ENCODE results near the gene RRAGC. TPM values are rescaled to one million over a fixed set of nuclear protein-coding genes. Genes with fewer than 3 reads are reported as not detected.

RRAGC gene
- total RNA-seq, 1 donor: 44.4 TPM

DNA sequence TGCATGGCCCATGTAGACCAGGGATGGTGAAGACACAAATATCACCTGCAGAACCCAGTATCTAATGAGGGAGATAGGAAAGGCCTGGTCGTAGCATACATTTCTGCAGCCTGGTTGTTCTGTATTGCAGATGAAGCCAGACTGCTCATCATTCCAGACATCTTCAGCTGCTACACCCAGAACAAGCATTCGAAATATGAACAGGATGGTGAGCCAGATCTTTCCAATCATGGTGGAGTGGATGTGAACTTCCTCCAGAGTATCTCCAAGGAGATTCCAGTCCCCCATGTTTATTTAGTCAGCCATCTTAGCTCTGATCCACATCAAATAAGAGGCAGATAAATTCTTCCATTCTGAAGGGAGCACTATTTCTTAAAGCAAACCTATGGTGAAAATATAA lies 16.2 kb upstream of the RRAGC start:
- no peak overlapping the region for H3K4me3 ChIP-seq (ENCODE audit: low read depth, low read length)
- DNase-seq (ENCODE audit: low read depth): no peak
- no peak for TF ChIP-seq CTCF (IDR thresholded peaks at IDR 0.05; ENCODE audit: insufficient read depth, low read length)

DNA sequence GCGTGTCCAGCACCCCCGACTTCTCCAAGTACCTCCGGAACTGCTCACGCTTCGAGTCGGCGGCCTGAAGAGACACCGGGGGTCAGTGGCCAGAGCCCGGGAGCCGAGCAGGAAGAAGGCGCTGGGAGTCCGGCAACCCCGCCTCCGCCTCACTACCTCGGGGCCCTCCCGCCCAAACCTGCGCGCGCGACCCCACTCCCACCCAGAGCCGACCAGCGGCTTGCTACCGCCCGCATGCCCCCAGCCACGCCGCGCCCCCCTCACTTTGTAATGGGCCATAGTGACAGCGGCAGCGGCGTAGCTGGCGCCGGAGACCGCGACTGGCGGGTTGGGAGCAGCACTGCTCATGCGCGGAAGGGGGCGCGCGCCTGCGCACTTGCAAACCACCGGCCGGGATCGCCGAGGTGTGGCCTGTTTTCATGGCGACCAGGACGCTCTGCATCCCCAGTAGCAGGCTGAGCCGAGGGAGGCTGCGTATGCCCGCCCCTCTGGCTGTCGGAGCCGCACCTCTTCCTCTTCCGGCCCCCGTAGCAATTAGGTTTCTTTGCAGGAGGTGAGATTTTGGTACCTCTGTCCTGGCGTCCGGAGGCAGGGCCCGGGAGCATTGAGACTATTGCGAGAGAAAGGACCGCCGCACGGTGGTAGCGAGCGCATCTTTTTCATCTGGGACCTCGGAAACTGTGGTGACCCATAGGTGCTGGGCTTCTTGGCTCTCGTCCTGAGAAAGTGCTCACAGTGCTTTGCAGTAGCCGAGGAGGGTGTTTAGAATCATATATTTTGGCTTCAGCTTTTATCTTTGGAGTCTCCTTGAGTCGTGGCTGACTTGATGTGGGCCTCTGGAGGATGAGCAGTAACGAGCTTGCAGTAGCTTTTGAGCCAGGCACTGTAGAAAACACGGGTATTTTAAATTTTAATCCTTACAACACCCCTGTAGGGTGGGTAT lies 13.7 kb upstream of the RRAGC start, which contains the start of gene MYCBP:
MYCBP (minus strand) TSS at position 322 of the 943 bp plus-strand sequence; CDS start at position 279, 43 bp downstream.
- peak; percentile 94 for DNase-seq (ENCODE audit: low read depth)
- H3K4me3 ChIP-seq (ENCODE audit: low read depth, low read length): peak within 1 kb of the TSS; percentile 77
- TF ChIP-seq CTCF (IDR thresholded peaks at IDR 0.05; ENCODE audit: insufficient read depth, low read length): peak; percentile 13

DNA sequence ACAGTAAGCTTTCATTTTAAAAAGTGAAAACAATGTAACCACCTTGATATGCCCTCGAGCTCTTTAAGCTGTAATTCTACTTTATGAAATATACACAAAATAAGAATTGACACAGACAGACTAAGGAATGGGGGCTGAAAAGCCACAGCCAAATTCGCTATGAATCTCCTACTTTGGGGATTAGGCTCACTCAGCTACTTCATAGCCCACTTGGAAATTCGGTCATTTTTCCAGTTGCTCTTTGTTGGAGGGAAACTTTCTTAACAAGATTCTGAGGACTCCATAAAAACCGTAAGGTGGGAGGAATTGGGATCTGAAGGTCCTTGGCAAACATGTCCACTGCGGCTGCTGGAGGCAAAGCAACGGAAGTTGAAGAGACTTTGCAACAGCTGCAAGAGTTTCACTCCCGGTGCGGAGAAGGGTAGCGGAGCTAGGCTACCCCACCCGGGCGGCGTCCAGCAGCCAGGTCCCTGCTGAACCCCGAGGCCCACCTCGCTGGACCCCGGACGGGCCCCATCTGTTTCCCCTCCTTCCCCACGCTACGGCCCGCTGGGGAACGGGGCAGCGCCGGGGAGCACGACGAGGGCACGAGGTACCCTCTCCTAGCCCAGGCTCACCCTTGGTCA lies 12.9 kb upstream of the RRAGC start:
- H3K4me3 ChIP-seq (ENCODE audit: low read depth, low read length): peak overlapping the region; percentile 77
- TF ChIP-seq CTCF (IDR thresholded peaks at IDR 0.05; ENCODE audit: insufficient read depth, low read length): no peak
- peak; percentile 35 for DNase-seq (ENCODE audit: low read depth)

GRCh38 chr1:38870996-38871395 lies 11.4 kb upstream of the RRAGC start:
- TF ChIP-seq CTCF (IDR thresholded peaks at IDR 0.05; ENCODE audit: insufficient read depth, low read length): no peak
- no peak for DNase-seq (ENCODE audit: low read depth)

GRCh38 chr1:38867208-38867607 lies 7.6 kb upstream of the RRAGC start:
- no peak overlapping the region for H3K4me3 ChIP-seq (ENCODE audit: low read depth, low read length)
- TF ChIP-seq CTCF (IDR thresholded peaks at IDR 0.05; ENCODE audit: insufficient read depth, low read length): no peak
- no peak for DNase-seq (ENCODE audit: low read depth)

More at GRCh38 chr1:38870996-38871395, 11.4 kb upstream of the RRAGC start:
- H3K4me3 ChIP-seq (ENCODE audit: low read depth, low read length): no peak overlapping the region

- TF ChIP-seq CTCF (IDR thresholded peaks at IDR 0.05; ENCODE audit: insufficient read depth, low read length): no peak
- no peak for DNase-seq (ENCODE audit: low read depth)
- H3K4me3 ChIP-seq (ENCODE audit: low read depth, low read length): no peak overlapping the region
These were observed 5.6 kb upstream of the RRAGC start for GRCh38 chr1:38865112-38865715.

Data from fibroblast of the aortic adventitia (primary cell).